ENCODE data around the gene COP1.
A peak's percentile ranks its signal among the peaks of the same experiment; 100 is the strongest.
"Not testable (repeated sequence)": the region's sequence is repeated elsewhere in the genome, so short reads cannot be mapped to it uniquely, and the experiment has no call there.

COP1 gene

GRCh38 chr1:176119549-176119948 lies 87.5 kb downstream of the COP1 start:
- DNase-seq, result no peak

DNA sequence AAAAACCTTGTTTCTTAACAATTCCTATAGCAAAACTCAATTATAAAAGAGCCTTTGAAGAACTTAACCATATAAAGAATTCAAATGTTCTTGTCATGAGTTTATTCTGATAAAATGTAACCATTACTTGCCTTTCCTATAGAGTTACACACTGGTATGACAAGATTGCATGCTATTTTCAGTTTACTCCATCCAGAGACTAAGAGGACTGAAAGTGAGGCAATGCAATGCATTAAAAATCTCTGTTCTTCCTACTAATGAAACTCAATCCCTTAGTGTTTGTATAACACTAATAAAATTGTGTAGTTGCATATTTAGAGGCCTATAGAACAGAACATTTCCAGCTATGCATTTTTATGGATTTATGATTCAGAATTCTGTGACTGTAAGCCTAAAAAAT lies 88.1 kb downstream of the COP1 start:
- DNase-seq, result no peak

DNA sequence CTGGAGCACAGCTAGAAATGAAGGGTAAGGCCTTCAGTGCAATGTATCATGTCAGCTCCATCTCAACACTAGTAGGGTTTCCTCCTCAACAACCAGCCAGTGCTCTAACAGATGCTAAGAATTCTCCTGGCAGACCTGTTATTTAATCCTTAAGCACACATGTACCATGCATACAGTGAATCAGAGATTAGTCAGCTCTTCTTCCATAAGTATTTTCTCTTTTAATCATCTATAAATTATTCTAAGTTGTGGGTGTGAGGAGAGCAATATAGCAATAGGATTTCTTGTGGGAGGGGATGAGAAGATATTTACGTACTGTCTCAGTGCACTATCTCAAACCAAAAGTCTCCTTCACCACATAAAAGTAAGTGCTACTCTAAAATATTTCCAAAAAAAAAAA lies 95.3 kb downstream of the COP1 start:
- no peak for DNase-seq

- DNase-seq, result no peak
Observed at GRCh38 chr1:176110203-176110602, 96.9 kb downstream of the COP1 start.

DNA sequence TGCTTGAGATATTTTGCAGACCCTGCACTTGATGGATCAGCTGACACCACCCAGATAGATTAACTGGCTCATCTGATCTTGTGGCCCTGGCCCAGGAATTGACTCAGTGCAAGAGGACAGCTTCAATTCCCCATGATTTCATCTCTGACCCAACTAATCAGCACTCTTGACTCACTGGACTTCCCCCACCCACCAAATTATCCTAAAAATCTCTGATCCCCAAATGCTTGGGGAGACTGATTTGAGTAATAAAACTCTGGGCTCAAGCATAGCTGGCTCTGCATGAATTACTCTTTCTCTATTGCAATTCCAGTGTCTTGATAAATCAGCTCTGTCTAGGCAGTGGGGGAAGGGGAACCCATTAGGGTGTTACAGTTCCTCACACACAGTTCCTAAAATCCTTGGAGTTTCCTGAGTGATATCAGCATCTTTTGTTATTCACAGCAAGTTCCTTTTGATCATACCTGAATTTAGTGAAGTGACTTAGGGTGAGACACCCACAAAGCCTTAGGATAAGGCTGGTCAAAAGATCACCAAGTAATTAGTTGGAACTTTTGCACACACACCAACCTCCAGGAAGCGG lies 104.2 kb downstream of the COP1 start:
- DNase-seq, result no peak

- DNase-seq, result no peak
Observed at GRCh38 chr1:176101951-176102642, 105.0 kb downstream of the COP1 start.

GRCh38 chr1:176098560-176098959 lies 108.5 kb downstream of the COP1 start:
- no peak for DNase-seq

DNA sequence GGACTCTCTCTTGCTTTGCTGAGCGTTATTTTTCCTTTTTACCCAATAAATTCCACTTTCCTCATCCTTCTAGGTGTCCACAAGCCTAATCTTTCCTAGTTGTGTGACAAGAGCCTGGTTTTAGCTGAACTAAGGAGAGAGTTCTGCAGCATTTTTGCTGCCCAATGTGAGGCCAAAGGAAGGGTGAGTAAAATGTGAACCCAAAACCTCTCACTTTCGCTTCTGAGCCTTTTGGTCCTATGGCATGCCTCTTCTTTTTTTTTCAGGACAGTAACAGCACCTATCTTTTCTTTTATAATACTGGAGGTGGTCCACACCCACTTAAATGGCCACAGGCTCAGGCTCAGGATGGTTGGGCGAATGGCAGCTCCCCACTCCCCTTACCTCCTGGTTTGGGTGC lies 111.1 kb downstream of the COP1 start:
- no peak for DNase-seq

DNA sequence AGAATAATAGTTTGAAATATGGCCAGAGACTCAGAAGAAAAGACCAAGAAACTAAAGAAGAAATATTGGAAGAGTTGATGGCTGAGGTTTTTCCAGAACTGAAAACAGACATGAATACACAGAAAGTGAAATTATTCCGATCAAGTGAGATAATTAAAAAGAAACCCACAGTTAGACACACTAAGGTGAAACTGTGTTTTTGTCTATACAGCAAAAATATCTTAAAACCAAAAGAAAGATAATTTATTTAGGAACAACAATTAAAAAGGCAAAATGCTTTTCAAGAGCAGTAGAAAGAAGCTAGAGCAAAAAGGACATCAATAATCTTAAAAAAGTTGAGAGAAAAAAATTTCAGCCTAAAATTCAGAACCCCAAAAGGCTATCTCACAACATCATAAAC lies 116.3 kb downstream of the COP1 start:
- no peak for DNase-seq

DNA sequence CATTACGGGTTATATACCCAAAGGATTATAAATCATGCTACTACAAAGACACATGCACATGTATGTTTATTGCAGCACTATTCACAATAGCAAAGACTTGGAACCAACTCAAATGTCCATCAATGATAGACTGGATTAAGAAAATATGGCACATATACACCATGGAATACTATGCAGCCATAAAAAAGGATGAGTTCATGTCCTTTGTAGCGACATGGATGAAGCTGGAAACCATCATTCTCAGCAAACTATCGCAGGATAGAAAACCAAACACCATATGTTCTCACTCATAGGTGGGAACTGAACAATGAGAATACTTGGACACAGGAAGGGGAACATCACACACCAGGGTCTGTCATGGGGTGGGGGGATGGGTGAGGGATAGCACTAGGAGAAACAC lies 119.3 kb downstream of the COP1 start:
- DNase-seq, result not testable (repeated sequence)

- DNase-seq, result peak; percentile 66
Observed at GRCh38 chr1:176073524-176074157, 133.4 kb downstream of the COP1 start.

DNA sequence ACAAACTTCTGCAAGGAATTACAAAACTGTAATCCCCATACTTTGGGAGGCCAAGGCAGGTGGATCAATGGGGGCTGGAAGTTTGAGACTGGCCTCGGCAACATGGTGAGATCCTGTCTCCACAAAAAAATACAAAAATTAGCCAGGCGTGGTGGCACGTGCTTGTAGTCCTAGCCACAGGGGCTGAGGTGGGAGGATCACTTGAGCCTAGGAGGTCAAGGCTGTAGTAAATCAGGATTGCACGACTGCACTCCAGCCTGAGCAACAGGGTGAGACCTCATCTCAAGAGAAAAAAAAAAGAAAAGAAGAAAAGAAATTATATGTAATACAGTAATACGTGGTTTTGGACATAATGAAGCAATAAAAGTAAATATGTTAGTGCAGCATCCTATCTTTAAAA lies 138.2 kb downstream of the COP1 start:
- no peak for DNase-seq

DNA sequence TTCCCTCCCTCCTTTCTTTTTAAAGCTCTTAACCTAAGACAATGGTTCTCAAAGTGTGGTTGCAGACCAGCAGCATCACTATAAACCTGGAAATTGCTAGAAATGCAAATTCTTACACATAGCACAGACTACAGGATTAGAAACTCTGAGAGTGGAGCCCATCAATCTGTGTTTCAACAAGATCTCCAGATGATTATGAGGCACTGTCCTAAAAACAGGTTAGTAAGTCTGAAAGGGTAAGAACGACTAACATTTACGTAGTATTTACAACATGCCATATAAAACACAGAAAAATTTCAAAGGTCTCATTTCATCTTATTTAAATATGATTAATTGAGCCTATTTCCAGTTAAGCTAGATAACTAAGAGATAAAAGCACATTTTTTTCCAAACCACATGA lies 138.8 kb downstream of the COP1 start:
- no peak for DNase-seq

- no peak for DNase-seq
Observed at GRCh38 chr1:176066709-176067108, 140.4 kb downstream of the COP1 start.

DNA sequence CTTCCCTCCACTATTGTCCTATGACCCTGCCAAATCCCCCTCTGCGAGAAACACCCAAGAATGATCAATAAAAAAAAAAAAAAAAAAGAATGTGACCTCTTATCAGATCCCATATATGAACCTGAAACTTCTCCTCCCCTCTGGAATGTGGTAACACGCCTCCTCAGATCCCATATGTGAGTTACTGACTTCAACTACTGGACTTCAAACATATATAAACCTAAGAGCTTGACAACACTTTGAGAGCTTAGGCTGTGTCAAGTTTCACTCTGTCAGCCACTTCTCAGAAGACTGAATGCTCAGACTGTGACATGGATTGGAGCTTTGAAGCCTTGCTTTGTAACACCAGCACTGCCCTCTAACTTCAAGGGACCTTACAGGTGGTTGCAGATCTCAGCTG lies 148.4 kb downstream of the COP1 start:
- DNase-seq, result no peak

DNA sequence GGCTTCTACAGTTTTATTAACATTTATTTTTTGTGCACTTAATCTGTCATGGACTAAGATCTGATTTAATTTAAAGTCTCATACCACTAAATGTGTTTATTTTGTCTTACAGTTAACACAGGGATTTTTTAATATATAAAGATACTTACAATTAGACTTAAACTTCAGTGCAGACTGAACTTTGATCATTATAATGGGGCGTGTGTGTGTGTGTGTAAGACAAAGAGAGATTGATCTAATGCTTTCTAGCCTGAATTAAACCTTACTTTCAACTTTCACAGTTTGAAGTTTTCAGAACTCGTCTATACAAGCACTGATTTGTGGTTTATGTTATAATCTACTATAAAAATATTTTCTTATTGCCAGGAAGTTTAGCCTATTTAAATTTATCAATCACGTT lies 150.8 kb downstream of the COP1 start:
- DNase-seq, result no peak

- no peak for DNase-seq
Observed at GRCh38 chr1:176055398-176055797, 151.7 kb downstream of the COP1 start.

- no peak for DNase-seq
Observed at GRCh38 chr1:176051902-176052518, 155.1 kb downstream of the COP1 start.

- no peak for DNase-seq
Observed at GRCh38 chr1:176051402-176051801, 155.7 kb downstream of the COP1 start.

DNA sequence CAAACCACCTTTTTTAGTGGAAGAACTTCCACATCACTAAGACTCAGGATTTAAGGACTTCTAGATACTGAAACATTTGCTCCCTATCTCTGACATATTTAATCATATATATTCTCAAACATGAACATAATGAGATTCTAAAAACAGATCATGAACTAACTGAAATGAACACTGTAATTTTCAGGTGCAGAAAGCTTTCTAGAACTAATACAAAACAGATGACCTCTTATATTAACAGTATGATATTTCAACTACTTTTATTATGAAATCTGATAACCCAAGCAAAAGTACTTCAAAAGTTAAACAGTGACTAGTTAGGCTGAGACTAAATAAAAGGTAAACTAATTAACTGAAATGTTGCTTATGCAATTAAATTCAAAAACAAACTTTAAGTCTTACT lies 157.5 kb downstream of the COP1 start:
- DNase-seq, result no peak

- DNase-seq, result no peak
Observed at GRCh38 chr1:176046926-176047325, 160.2 kb downstream of the COP1 start.

- no peak for DNase-seq
Observed at GRCh38 chr1:176043537-176043936, 163.5 kb downstream of the COP1 start.

GRCh38 chr1:176033881-176034280 lies 173.2 kb downstream of the COP1 start:
- DNase-seq, result no peak

GRCh38 chr1:176033474-176033873 lies 173.6 kb downstream of the COP1 start:
- no peak for DNase-seq
